Stimulated activated CD4-positive, alpha-beta T cell treated with anti-CD3 and anti-CD28 coated beads, Interleukin-4, amount 100 ng/mL, for 4 hours (primary cell): ENCODE measurements around the gene PARP3.

Experiments used
- DNase-seq, 2 experiments: peaks; one replicate each; pipeline ENCODE4 v3.0.0-alpha.2; 2020

PARP3 gene

DNA sequence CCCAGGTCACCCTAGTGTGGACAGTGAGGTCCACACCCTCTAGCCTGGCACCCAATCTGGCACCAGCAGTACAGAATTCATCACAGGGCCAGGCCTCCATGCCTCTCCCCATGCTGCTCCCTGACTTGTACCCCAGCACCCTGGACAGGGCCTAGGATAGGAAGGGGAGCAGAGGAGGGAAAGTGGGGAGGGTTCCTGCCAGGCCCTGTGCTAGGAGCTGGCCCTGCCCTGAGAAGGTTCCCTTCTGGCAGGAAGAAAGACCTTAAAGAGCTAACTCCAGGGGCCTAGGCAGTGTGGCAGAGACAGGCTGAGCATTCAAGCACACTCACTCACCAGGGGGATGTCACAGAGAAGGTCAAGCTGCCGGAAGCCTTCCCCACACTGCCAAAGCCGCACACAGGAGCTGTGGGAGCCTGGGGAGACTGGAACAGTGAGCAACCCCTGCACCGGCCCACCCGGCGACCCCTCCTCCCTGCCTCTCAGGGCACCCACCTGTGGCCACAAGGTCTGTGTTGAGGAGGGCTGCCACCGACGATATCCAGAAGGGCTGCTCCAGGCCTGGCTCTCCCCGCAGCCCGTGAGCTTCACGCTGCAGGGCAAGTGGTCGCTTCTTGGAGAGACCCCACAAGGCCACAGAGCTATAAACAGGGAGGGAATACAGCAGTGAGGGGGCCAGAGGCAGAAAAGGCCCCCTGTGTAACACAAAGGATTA, 7.9 kb upstream of the PARP3 start:
- no peak for DNase-seq

DNA sequence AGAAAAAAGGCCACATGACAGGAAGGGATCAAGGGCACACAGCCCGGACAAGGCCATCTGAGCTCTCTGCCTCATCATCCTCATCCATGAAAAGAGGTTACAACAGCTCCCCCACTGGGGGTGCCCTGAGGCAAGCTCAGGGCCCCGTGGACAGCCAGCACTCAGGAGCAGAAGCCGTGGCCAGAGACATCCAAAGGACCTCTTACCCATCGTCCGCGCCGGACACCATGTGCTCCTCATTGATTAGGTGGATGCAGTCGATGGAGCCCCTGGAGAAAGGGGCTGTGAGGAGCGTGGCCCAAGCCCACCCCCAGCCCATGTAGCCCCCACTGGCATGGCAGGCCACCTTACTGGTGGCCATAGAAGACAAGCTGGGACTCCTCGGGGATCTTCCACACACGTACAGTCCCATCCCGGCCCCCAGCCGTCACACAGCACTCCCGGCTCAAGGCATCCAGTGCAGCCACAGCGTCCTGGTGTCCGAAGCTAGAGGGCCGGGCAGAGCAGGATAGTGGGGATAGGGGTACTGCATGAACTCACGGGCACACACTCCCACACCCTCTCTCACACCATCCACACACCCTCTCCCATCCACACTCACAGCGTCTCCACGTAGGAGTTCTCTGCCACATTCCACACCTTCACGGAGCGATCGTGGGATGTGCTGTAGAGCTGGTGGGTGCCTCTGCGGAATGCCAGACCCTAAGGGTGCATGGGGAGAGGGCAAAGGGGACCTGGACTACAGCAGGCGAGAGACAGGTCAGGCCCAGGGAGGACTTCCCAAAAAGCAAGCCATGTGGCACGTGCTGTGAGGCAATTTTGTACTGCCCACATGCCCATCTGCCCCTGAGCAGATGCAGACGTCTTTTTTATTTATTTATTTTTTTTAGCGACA, 6.9 kb upstream of the PARP3 start:
- DNase-seq: no peak

GRCh38 chr3:51935886-51936755, 6.0 kb upstream of the PARP3 start:
- no peak for DNase-seq

- DNase-seq: no peak
Observed at GRCh38 chr3:51937014-51937413, 5.1 kb upstream of the PARP3 start.

DNA sequence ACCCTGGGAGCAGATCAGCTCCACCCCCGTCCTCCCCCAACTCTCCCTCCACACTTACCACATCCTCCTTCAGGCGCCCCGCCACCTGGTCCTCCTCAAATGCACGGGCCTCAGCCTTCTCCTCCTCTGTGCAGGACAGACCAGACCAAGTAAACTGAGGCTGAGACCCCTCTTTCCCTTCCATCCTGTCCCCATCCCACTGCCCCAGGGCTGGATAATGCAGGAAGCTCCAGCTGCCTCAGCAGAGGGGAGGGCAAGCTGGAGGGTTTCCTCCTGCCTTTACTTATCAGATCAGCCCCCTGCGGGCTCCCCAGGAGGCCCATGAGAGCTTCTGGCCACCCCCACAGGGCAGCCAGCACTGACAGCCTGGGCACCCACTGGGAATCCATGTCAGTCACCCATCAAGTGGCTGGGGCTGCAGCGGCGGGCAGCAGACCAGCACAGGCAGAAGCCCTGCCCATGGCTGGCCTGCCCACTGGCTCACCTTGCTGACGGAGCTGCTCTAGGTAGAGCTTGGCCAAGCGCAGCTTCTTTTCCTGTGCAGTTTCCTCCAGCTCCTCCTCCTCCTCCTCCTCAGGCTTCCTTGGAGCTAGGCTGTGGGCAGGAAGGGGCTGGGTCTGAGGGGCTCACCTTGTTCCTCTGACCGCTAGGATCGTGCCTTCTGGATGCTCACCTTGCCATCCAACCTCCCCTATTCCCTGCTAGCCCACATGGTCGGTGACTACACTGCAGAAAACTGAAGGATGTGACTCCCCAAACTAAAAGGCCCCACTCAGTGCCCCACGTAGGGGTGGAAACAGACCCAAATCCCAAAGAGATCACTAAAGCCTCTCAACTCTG, 4.3 kb upstream of the PARP3 start:
- no peak for DNase-seq

DNA sequence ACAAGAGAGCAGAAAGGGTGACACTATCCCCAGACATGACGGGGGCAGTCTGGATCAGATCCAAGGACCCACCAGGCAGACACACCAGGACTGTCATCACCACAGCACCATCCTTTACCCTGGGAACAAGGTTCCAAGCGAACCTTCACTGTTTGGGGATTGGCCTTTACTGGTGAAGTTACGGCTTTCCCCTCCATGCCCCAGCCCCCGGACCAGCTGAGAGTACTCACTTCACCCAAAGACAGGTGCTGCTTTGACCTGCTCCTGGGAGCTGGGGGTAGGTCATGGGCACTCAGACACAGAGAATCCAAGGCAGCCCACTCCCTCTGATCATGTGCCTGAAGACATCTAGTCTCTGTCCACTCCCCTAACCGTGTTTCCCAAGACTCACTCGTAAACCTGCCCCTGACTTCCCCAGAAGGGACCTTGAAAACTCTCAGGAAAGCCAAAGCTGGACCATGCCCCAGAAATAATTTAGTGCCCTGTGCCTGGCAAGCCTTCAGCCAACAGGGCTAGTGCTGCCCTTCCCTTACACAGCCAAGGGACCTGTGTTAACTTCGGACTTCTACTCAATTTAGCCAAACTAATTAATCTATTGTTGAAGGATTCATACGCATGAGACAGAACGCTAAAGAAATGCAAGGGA, 3.3 kb upstream of the PARP3 start:
- no peak for DNase-seq

DNA sequence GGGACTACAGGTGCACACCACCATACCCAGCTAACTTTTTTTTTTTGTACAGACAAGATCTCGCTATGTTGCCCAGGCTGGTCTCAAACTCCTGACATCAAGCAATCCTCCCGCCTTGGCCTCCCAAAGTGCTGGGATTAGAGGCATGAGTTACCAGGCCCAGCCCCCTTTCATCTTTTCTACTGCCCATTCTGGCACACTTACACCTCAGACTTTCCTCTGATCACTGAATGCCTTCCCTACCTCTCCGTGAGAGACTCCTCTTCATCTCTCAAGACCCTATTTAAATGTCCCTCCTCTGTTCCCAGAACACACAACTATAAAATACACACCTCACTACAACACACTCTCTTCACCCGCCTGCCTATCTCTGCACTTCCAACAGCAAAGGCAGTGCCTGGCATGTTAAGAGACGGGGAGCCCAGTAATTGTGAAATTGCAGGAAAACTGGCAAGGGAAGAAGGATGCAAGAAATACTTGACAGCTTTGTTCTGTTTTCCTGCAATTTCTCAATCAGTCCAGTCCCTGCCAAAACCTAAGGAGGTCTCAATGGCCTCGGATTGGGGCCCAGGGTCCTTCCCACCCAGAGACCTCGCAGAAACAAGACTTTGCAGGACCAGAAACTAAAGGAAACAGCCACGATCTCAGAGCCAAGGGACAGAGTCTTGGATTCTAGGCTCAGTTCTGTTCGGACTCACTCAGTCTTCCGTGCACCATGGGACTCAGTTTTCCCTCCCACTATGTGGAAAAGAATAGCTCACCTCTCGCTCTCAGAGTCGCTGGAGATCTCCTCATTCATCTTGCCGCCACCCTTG, 1.3 kb upstream of the PARP3 start:
- DNase-seq: no peak

GRCh38 chr3:51941463-51941797, 733 bp upstream of the PARP3 start:
- no peak for DNase-seq

GRCh38 chr3:51942603-51943450, 664 bp downstream of the PARP3 start:
- DNase-seq: peak; percentile 56 to 72

- no peak for DNase-seq
Observed at GRCh38 chr3:51943451-51944391, 1.6 kb downstream of the PARP3 start.

GRCh38 chr3:51944451-51945021, 2.4 kb downstream of the PARP3 start:
- no peak for DNase-seq

- no peak for DNase-seq
Observed at GRCh38 chr3:51945031-51945840, 3.1 kb downstream of the PARP3 start.

- no peak for DNase-seq
Observed at GRCh38 chr3:51945926-51946705, 4.0 kb downstream of the PARP3 start.

DNA sequence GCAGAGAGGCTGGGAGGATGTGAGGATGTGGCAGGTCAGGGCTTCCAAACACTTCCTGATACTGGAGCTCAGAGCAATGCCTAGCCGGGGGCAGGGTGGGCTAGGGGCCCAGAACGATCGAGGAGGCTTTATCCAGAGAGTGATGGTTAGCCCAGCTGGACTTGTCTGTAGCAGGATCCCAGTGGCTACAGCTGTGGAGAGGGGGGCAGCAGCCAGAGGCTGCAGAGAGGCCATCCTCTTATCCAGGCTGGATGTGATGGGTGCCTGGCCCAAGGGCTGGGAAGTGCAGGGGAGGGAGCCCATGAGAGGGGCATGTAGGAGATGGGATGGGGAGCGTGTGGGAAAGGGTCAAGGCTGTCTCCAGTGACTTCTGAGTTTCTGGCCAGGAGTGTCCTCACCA, 4.6 kb downstream of the PARP3 start:
- DNase-seq: no peak

GRCh38 chr3:51947215-51947900, 5.2 kb downstream of the PARP3 start:
- no peak for DNase-seq

DNA sequence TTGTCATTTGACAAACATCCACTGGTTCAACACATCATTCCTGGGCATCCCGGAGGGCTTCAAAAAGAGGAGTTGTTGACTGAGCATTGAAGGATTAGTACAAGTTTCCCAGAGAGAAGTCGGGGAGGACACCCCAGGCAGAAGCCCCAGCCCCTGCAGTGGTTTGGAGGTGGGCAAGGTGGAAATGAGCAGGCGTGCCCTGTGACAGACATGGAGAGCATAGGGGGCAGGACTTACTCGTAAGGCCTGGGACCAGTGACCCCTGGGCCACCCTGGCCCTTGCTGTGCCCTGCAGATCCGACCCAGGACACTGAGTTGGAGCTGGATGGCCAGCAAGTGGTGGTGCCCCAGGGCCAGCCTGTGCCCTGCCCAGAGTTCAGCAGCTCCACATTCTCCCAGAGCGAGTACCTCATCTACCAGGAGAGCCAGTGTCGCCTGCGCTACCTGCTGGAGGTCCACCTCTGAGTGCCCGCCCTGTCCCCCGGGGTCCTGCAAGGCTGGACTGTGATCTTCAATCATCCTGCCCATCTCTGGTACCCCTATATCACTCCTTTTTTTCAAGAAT, 5.9 kb downstream of the PARP3 start:
- DNase-seq: no peak
